Measurements from ENCODE around the gene LOC101059915.

LOC101059915 gene

DNA sequence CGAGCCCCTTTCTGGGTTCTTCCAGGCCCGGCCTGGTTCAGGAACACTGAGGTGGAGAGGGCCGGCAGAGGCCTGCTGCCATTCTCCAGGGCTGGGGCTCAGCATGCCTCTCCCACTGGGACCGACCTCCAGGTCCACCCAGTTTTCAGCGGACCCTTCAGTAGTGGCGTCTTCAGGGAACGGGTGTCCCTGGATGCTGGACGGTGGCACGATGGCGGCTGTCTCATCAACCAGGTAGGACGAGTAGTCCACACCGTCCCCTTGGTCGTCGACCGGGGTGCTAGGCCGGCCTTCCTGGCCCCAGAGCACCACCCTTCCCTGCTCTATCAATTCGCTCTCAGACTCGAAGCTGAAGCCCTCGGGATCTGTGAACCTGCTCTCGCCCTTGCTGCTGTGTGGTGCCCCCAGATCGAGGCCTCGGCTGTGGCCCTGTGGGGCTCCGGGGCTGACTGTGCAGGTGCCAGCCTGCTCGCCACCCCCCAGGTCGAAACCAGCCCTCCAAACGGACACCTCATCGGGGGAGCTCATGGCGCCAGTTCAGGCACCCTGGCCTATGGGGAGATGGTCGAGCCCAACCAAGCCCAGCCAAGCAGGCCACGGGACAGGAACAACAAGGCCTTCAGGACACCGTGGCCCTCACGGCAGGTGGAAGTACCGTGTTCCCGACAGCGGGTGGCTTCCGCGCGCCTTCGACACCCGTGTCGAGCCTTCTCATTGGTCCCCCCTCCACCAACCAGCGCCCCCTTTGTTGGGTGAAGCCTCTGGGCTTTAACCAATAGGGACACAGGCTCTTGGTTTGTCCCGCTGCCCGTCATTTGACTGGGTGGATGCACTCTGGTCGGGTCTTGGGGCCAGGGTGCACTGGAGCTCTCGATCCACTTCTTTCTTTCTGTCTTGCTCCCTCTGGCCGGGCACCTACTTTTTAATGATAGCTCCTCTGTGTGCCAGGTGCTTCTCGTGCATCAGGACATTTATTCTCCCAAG, 814 bp upstream of the LOC101059915 start:
- no peak overlapping the region for H3K9ac ChIP-seq (ENCODE audit: low read length)
- H2AFZ ChIP-seq (ENCODE audit: low read length): no peak overlapping the region
- no peaks in the 10 kb centered on the region for H4K20me1 ChIP-seq (ENCODE audit: insufficient read depth, low read length)
- H3K27me3 ChIP-seq (replicated peaks; ENCODE audit: insufficient read depth, low read length): no peaks in the 10 kb centered on the region
- H3K4me1 ChIP-seq (ENCODE audit: low read length): peaks cover 22% of the 10 kb centered on the region
- H3K4me3 ChIP-seq (ENCODE audit: low read length): no peak overlapping the region
- H3K9me2 ChIP-seq (replicated peaks; ENCODE audit: insufficient read depth, low read length): no peaks in the 10 kb centered on the region
- H3K79me2 ChIP-seq (ENCODE audit: low read length): no peaks in the 10 kb centered on the region
- H3K27ac ChIP-seq (ENCODE audit: low read length): no peak overlapping the region
- TF ChIP-seq EZH2 (optimal IDR thresholded peaks at IDR 0.05; ENCODE audit: low read depth, low read length) (no peak), EZH2phosphoT487 (IDR thresholded peaks at IDR 0.05; ENCODE audit: low read length) (no peak)
- TF ChIP-seq, protein P1, sequence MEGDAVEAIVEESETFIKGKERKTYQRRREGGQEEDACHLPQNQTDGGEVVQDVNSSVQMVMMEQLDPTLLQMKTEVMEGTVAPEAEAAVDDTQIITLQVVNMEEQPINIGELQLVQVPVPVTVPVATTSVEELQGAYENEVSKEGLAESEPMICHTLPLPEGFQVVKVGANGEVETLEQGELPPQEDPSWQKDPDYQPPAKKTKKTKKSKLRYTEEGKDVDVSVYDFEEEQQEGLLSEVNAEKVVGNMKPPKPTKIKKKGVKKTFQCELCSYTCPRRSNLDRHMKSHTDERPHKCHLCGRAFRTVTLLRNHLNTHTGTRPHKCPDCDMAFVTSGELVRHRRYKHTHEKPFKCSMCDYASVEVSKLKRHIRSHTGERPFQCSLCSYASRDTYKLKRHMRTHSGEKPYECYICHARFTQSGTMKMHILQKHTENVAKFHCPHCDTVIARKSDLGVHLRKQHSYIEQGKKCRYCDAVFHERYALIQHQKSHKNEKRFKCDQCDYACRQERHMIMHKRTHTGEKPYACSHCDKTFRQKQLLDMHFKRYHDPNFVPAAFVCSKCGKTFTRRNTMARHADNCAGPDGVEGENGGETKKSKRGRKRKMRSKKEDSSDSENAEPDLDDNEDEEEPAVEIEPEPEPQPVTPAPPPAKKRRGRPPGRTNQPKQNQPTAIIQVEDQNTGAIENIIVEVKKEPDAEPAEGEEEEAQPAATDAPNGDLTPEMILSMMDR (IDR thresholded peaks at IDR 0.05; ENCODE audit: low read length): no peak
- DNase-seq: no peak
- no peaks in the 10 kb centered on the region for H3K36me3 ChIP-seq (replicated peaks; ENCODE audit: insufficient read depth, low read length)
- peaks cover 13% of the 10 kb centered on the region for H3F3A ChIP-seq (ENCODE audit: insufficient read depth, low read length)
- no peak overlapping the region for H3K4me2 ChIP-seq (ENCODE audit: low read depth, low read length)
- H3K9me3 ChIP-seq (replicated peaks; ENCODE audit: insufficient read depth, low read length): no peaks in the 10 kb centered on the region

DNA sequence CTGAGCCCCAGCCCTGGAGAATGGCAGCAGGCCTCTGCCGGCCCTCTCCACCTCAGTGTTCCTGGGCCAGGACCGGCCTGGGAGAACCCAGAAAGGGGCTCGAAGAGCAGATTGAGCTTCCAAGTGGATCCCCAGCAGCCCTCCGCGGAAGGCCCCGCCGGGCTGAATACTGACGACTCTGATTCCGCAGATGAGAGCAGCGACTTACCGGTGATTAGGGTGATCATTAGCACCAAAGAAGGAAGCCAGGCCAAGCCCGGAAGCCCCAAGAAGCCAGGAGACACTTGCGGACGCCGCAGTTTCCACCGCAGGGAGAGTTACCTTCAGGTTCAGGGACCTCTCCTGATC, 876 bp downstream of the LOC101059915 start:
- Histone ChIP-seq H3K9ac (ENCODE audit: low read length) (no peak overlapping the region), H3F3A (ENCODE audit: insufficient read depth, low read length) (peaks cover 13% of the 10 kb centered on the region), H4K20me1 (ENCODE audit: insufficient read depth, low read length) (no peaks in the 10 kb centered on the region), H3K27ac (ENCODE audit: low read length) (no peak overlapping the region), H3K27me3 (replicated peaks; ENCODE audit: insufficient read depth, low read length) (no peaks in the 10 kb centered on the region), H3K4me2 (ENCODE audit: low read depth, low read length) (no peak overlapping the region), H3K4me3 (ENCODE audit: low read length) (no peak overlapping the region), H3K9me2 (replicated peaks; ENCODE audit: insufficient read depth, low read length) (no peaks in the 10 kb centered on the region), H3K79me2 (ENCODE audit: low read length) (no peaks in the 10 kb centered on the region), H2AFZ (ENCODE audit: low read length) (no peak overlapping the region), H3K4me1 (ENCODE audit: low read length) (peaks cover 15% of the 10 kb centered on the region), H3K36me3 (replicated peaks; ENCODE audit: insufficient read depth, low read length) (no peaks in the 10 kb centered on the region), H3K9me3 (replicated peaks; ENCODE audit: insufficient read depth, low read length) (no peaks in the 10 kb centered on the region)
- DNase-seq: no peak
- TF ChIP-seq EZH2phosphoT487 (IDR thresholded peaks at IDR 0.05; ENCODE audit: low read length) (no peak), EZH2 (optimal IDR thresholded peaks at IDR 0.05; ENCODE audit: low read depth, low read length) (no peak)
- TF ChIP-seq, protein P1 (IDR thresholded peaks at IDR 0.05; ENCODE audit: low read length): no peak

DNA sequence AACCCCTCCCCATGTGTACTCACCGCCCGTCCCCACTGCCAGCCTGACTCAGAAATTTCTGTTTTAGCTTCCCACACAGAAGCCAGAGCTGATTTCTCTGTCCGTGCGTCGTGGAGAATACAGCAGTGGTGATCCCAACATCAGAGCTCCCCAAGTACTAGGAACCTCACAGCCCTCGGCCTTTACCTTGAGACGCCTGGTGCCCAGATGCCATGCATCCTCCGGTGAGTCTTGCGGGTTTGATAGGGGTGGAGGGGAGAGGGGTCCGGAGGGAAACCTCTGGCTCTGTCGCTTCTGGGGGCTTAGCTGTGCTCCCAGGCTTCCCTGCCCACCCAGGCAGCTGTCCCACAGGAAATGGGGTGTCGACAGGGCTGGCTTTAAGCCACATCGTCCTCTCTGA, 2.1 kb downstream of the LOC101059915 start:
- Histone ChIP-seq H3K9me2 (replicated peaks; ENCODE audit: insufficient read depth, low read length) (no peaks in the 10 kb centered on the region), H3K4me3 (ENCODE audit: low read length) (no peak overlapping the region), H3K36me3 (replicated peaks; ENCODE audit: insufficient read depth, low read length) (no peaks in the 10 kb centered on the region), H3K27me3 (replicated peaks; ENCODE audit: insufficient read depth, low read length) (no peaks in the 10 kb centered on the region), H3K9me3 (replicated peaks; ENCODE audit: insufficient read depth, low read length) (no peaks in the 10 kb centered on the region), H3F3A (ENCODE audit: insufficient read depth, low read length) (peaks cover 7% of the 10 kb centered on the region; the same call in 1 of the 2 replicates), H3K27ac (ENCODE audit: low read length) (no peak overlapping the region), H3K4me2 (ENCODE audit: low read depth, low read length) (no peak overlapping the region), H3K4me1 (ENCODE audit: low read length) (peaks cover 8% of the 10 kb centered on the region), H4K20me1 (ENCODE audit: insufficient read depth, low read length) (no peaks in the 10 kb centered on the region), H2AFZ (ENCODE audit: low read length) (no peak overlapping the region), H3K79me2 (ENCODE audit: low read length) (no peaks in the 10 kb centered on the region), H3K9ac (ENCODE audit: low read length) (no peak overlapping the region)
- TF ChIP-seq EZH2phosphoT487 (IDR thresholded peaks at IDR 0.05; ENCODE audit: low read length) (no peak), EZH2 (optimal IDR thresholded peaks at IDR 0.05; ENCODE audit: low read depth, low read length) (no peak)
- TF ChIP-seq, protein P1 (IDR thresholded peaks at IDR 0.05; ENCODE audit: low read length): no peak
- DNase-seq: no peak

All from MM.1S (cell line).